Stimulated activated naive CD8-positive, alpha-beta T cell treated with anti-CD3 and anti-CD28 coated beads, Interleukin-15, Interleukin-2, amounts not matched to agents 100 U/mL and 50 U/mL, for 24 hours (primary cell): Measurements from ENCODE around the gene CECR2.

Experiments
- ATAC-seq: fragments of 150-1000 bp; cut with Tn5 transposase; one replicate; pipeline ENCODE4 v1.10.0; 2021
- DNase-seq: peaks from one replicate; pipeline ENCODE4 v3.0.0; 2021

CECR2 gene

GRCh38 chr22:17369439-17370025 lies at the start of gene CECR2:
Gene CECR2 (plus strand): TSS chr22:17369460. CDS start chr22:17369784, 324 bp downstream.
- DNase-seq = peak; percentile 34

GRCh38 chr22:17319546-17319945 lies 49.7 kb upstream of the CECR2 start:
- DNase-seq = no peak
- no peak for ATAC-seq

More at GRCh38 chr22:17369439-17370025, at the start of gene CECR2:
- peak; percentile 48 for ATAC-seq

GRCh38 chr22:17322511-17322910 lies 46.7 kb upstream of the CECR2 start:
- ATAC-seq (no peak), DNase-seq (no peak)

GRCh38 chr22:17331690-17332089 lies 37.6 kb upstream of the CECR2 start:
- ATAC-seq (no peak), DNase-seq (no peak)

- DNase-seq (no peak), ATAC-seq (no peak)
Measured at GRCh38 chr22:17332109-17332800, 37.0 kb upstream of the CECR2 start.

GRCh38 chr22:17334059-17334458 lies 35.2 kb upstream of the CECR2 start:
- ATAC-seq (no peak), DNase-seq (no peak)

GRCh38 chr22:17334983-17335382 lies 34.3 kb upstream of the CECR2 start:
- DNase-seq (no peak), ATAC-seq (no peak)

- no peak for DNase-seq
- ATAC-seq = no peak
Measured at GRCh38 chr22:17336061-17336460, 33.2 kb upstream of the CECR2 start.

- no peak for DNase-seq
- no peak for ATAC-seq
Measured at GRCh38 chr22:17337639-17338038, 31.6 kb upstream of the CECR2 start.

- no peak for DNase-seq
- ATAC-seq = no peak
Measured at GRCh38 chr22:17339095-17339693, 30.1 kb upstream of the CECR2 start.

- ATAC-seq = no peak
- DNase-seq = no peak
Measured at GRCh38 chr22:17342361-17342760, 26.9 kb upstream of the CECR2 start.

GRCh38 chr22:17343766-17344165 lies 25.5 kb upstream of the CECR2 start:
- ATAC-seq (no peak), DNase-seq (no peak)

GRCh38 chr22:17346578-17346977 lies 22.7 kb upstream of the CECR2 start:
- ATAC-seq (no peak), DNase-seq (no peak)

- DNase-seq (no peak), ATAC-seq (no peak)
Measured at GRCh38 chr22:17347724-17348123, 21.5 kb upstream of the CECR2 start.

- no peak for ATAC-seq
- DNase-seq = no peak
Measured at GRCh38 chr22:17348464-17349103, 20.7 kb upstream of the CECR2 start.

GRCh38 chr22:17349172-17349571 lies 20.1 kb upstream of the CECR2 start:
- ATAC-seq (no peak), DNase-seq (no peak)

GRCh38 chr22:17350292-17350691 lies 19.0 kb upstream of the CECR2 start:
- DNase-seq = no peak
- ATAC-seq = no peak

GRCh38 chr22:17352798-17353197 lies 16.5 kb upstream of the CECR2 start:
- DNase-seq (no peak), ATAC-seq (no peak)

GRCh38 chr22:17357688-17358087 lies 11.6 kb upstream of the CECR2 start:
- ATAC-seq (no peak), DNase-seq (no peak)

GRCh38 chr22:17358415-17358814 lies 10.8 kb upstream of the CECR2 start:
- DNase-seq = no peak
- ATAC-seq = no peak

GRCh38 chr22:17359501-17359900 lies 9.8 kb upstream of the CECR2 start:
- DNase-seq = no peak
- ATAC-seq = no peak

- no peak for DNase-seq
- ATAC-seq = no peak
Measured at GRCh38 chr22:17366329-17366728, 2.9 kb upstream of the CECR2 start.

GRCh38 chr22:17366830-17367229 lies 2.4 kb upstream of the CECR2 start:
- ATAC-seq (no peak), DNase-seq (peak; percentile 60)
